ENCODE data around the gene GPER1. TPM values are rescaled to one million over a fixed set of nuclear protein-coding genes. Genes with fewer than 3 reads are reported as not detected.

GPER1 gene
- total RNA-seq, 2 experiments from 2014 or later, result not detected

DNA sequence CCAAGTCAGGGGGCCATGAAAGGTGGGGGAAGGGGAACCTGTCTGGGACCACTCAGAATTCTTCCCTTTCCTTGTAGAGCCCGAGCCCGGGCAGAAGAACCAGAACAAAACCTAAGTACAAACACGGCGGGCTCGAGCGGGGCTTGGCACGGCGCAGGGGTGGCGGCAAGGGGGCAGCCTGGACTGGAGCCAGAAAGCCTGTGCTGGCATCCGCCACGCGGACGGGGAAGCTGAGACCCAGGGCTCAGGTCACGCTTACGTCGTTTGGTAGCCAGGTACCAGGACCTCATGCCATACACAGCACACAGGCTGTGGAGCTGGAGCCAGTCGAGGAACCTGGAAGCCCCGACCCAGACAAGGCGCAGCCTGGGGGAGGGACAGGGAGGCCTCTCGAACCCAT is 6.6 kb upstream of the GPER1 start:
- Histone ChIP-seq H3K27me3 (ENCODE audit: control insufficient read depth in 1 of 2, insufficient read depth in 2 of 2, low read length in 2 of 2) (no peaks in the 10 kb centered on the region), H3K9me3 (ENCODE audit: control insufficient read depth in 1 of 2, insufficient read depth in 1 of 2, low read length in 2 of 2) (no peaks in the 10 kb centered on the region), H3K27ac (ENCODE audit: low read depth in 1 of 2, low read length in 2 of 2) (no peak overlapping the region), H3K4me1 (ENCODE audit: insufficient read depth, low read length) (no peaks in the 10 kb centered on the region), H3K36me3 (ENCODE audit: insufficient read depth, low read length) (no peaks in the 10 kb centered on the region), H3K4me3 (ENCODE audit: low read length) (no peak overlapping the region)
- Mint-ChIP-seq H3K27me3 (no peaks in the 10 kb centered on the region), H3K27ac (no peak overlapping the region), H3K4me1 (ENCODE audit: low read depth) (no peaks in the 10 kb centered on the region), H3K9me3 (no peaks in the 10 kb centered on the region), H3K36me3 (ENCODE audit: low read depth) (no peaks in the 10 kb centered on the region), H3K4me3 (no peak overlapping the region)
- CTCF ChIA-PET, result no interaction called here
- intact Hi-C loops (cut with DNase I, micrococcal nuclease), result no loop called here
- no peak for DNase-seq
- TF ChIP-seq, protein P1, sequence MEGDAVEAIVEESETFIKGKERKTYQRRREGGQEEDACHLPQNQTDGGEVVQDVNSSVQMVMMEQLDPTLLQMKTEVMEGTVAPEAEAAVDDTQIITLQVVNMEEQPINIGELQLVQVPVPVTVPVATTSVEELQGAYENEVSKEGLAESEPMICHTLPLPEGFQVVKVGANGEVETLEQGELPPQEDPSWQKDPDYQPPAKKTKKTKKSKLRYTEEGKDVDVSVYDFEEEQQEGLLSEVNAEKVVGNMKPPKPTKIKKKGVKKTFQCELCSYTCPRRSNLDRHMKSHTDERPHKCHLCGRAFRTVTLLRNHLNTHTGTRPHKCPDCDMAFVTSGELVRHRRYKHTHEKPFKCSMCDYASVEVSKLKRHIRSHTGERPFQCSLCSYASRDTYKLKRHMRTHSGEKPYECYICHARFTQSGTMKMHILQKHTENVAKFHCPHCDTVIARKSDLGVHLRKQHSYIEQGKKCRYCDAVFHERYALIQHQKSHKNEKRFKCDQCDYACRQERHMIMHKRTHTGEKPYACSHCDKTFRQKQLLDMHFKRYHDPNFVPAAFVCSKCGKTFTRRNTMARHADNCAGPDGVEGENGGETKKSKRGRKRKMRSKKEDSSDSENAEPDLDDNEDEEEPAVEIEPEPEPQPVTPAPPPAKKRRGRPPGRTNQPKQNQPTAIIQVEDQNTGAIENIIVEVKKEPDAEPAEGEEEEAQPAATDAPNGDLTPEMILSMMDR (IDR thresholded peaks at IDR 0.05), result no peak
- ATAC-seq (ENCODE audit: poor library complexity), result no peak
- POLR2A ChIA-PET, result no interaction called here

DNA sequence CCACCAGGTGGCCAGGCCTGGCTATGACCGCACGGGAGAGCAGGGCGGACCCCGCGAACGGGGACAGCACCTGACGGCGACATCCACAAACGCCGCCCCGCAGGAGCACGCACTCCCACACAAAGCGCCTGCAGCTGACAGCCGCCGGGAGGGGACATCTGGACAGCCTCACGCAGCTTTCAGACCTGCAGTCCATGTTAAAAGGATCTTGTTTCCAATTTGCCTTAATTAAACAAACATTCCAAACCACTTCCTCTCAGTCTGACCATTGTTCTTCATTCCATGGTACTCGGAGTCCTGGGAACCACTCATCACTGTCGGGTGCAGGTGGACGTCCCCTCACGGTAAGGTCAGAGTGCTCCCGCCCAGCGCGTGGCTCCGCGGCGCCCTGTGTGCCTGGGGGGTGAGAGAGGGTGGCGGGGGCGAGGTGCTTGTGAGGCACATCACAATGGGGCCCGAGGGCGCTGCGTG is 5.9 kb upstream of the GPER1 start:
- Mint-ChIP-seq H3K27me3 (no peaks in the 10 kb centered on the region), H3K36me3 (ENCODE audit: low read depth) (no peaks in the 10 kb centered on the region), H3K27ac (no peak overlapping the region), H3K9me3 (no peaks in the 10 kb centered on the region), H3K4me1 (ENCODE audit: low read depth) (peaks cover 5% of the 10 kb centered on the region), H3K4me3 (no peak overlapping the region)
- Histone ChIP-seq H3K27me3 (ENCODE audit: control insufficient read depth in 1 of 2, insufficient read depth in 2 of 2, low read length in 2 of 2) (no peaks in the 10 kb centered on the region), H3K4me3 (ENCODE audit: low read length) (no peak overlapping the region), H3K4me1 (ENCODE audit: insufficient read depth, low read length) (peaks cover 6% of the 10 kb centered on the region), H3K9me3 (ENCODE audit: control insufficient read depth in 1 of 2, insufficient read depth in 1 of 2, low read length in 2 of 2) (no peaks in the 10 kb centered on the region), H3K27ac (ENCODE audit: low read depth in 1 of 2, low read length in 2 of 2) (no peak overlapping the region), H3K36me3 (ENCODE audit: insufficient read depth, low read length) (no peaks in the 10 kb centered on the region)
- ChIA-PET CTCF (no interaction called here), POLR2A (no interaction called here)
- DNase-seq (no peak), ATAC-seq (ENCODE audit: poor library complexity) (no peak)
- intact Hi-C loops (cut with DNase I, micrococcal nuclease), result no loop called here
- TF ChIP-seq, protein P1 (IDR thresholded peaks at IDR 0.05), result no peak

DNA sequence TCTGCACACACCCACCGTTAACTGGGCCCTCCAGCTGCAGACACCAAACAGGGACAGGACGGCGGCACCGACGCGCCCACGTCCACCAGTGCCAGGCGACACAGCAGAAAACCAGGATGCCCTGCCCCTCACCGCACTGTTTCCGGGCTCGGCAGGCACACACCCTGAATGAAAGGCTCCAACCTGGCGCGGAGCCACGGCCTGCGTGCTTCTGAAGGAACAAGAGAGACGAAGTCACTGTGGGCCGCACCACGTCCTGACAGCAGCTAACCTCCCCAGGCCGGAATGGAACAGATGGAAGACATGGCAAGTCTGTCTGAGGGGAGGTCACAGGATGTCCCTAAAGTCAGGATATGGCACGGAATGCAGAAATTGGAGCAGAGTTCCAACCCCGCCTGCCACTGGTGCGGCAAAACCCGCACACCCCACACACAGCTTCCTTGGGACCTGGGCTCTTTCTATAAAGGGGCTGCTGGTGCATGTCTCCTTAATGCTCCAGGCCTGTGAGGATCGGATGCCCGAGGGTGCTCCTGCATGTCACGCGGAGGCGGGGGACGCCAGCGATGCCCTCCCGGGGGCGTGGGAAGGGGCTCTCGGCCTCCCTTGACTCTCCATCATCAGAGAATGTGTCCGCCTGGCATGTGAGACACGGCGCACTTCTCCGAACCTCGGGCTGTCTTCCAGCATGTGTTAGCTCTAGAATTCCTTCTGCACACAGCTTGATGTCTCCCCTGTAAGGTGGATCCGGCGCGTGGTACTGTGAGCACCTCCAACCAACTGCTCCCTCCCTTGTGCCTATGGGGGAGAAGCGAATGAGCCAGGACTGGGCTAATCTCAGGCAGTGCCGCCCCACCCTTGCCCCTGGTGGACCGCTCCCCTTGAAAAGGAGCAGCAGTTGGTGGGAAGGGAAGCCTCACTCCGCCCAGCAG is 3.9 kb upstream of the GPER1 start:
- H3K4me1 ChIP-seq (ENCODE audit: insufficient read depth, low read length), result peaks cover 11% of the 10 kb centered on the region
- Mint-ChIP-seq H3K4me3 (no peak overlapping the region), H3K36me3 (ENCODE audit: low read depth) (no peaks in the 10 kb centered on the region), H3K4me1 (ENCODE audit: low read depth) (peaks cover 8% of the 10 kb centered on the region), H3K9me3 (no peaks in the 10 kb centered on the region), H3K27me3 (no peaks in the 10 kb centered on the region), H3K27ac (no peak overlapping the region)
- no peak overlapping the region for H3K4me3 ChIP-seq (ENCODE audit: low read length)
- intact Hi-C loops (cut with DNase I, micrococcal nuclease), result no loop called here
- H3K27ac ChIP-seq (ENCODE audit: low read depth in 1 of 2, low read length in 2 of 2), result no peak overlapping the region
- TF ChIP-seq, protein P1 (IDR thresholded peaks at IDR 0.05), result no peak
- no peak for ATAC-seq (ENCODE audit: poor library complexity)
- DNase-seq, result no peak
- no peaks in the 10 kb centered on the region for H3K36me3 ChIP-seq (ENCODE audit: insufficient read depth, low read length)
- ChIA-PET POLR2A (no interaction called here), CTCF (interaction anchor here (1.2 kb wide), 2 partner anchors 18 to 91 kb away, joined by 3 to 4 read pairs; no protein-coding TSS in a partner anchor)
- no peaks in the 10 kb centered on the region for H3K9me3 ChIP-seq (ENCODE audit: control insufficient read depth in 1 of 2, insufficient read depth in 1 of 2, low read length in 2 of 2)
- no peaks in the 10 kb centered on the region for H3K27me3 ChIP-seq (ENCODE audit: control insufficient read depth in 1 of 2, insufficient read depth in 2 of 2, low read length in 2 of 2)

All from CD4-positive, alpha-beta T cell (primary cell).